K562 (cell line): ENCODE data around the gene CT45A1. TPM values are rescaled to one million over a fixed set of nuclear protein-coding genes. Genes with fewer than 3 reads are reported as not detected.

Experiments used
- ATF7 ChIP-seq: fragments of 450-650 bp; IDR thresholded peaks from 2 replicates; pipeline ENCODE4 v1.7.1; 2014; ENCODE audit warnings: mild to moderate bottlenecking, moderate library complexity
- CTBP1 ChIP-seq: fragments of 450-650 bp; IDR thresholded peaks from 2 replicates; pipeline ENCODE4 v1.6.1; 2016; ENCODE audit warnings: borderline replicate concordance
- DEAF1 ChIP-seq: fragments of 450-650 bp; formaldehyde crosslinking; IDR thresholded peaks from 2 replicates; pipeline ENCODE4 v1.4.0; 2020; ENCODE audit warnings: mild to moderate bottlenecking, moderate library complexity
- ELF1 ChIP-seq: fragments of 200-800 bp; sonication (Bioruptor generic); IDR thresholded peaks from 2 replicates; pipeline ENCODE4 v1.6.1; 2016; ENCODE audit warnings: missing genetic modification characterization, missing compliant biosample characterization
- HDAC2 ChIP-seq: fragments of 450-650 bp; IDR thresholded peaks from 2 replicates; pipeline ENCODE4 v1.6.1; 2016; ENCODE audit warnings: mild to moderate bottlenecking
- HMGXB4 ChIP-seq: sonication (generic); formaldehyde crosslinking; IDR thresholded peaks from 2 replicates; pipeline ENCODE4 v1.8.1; 2023; ENCODE audit warnings: mild to moderate bottlenecking, missing genetic modification reagents
- KDM1A ChIP-seq, 2 experiments: fragments of 450-650 bp; IDR thresholded peaks; 2 replicates each; pipeline ENCODE4 v1.6.1; 2016; ENCODE audit warnings: mild to moderate bottlenecking in 2 of 2
- KLF16 ChIP-seq: IDR thresholded peaks from 2 replicates; pipeline ENCODE4 v1.6.1; 2016; ENCODE audit warnings: antibody characterized with exemption
- L3MBTL2 ChIP-seq: fragments of 450-650 bp; IDR thresholded peaks from 2 replicates; pipeline ENCODE4 v1.6.1; 2016; ENCODE audit warnings: mild to moderate bottlenecking, moderate library complexity
- NR2C2 ChIP-seq, 2 experiments: fragments of 200-800 bp in 1 of 2; sonication (Bioruptor generic) in 1 of 2; sonication (generic) in 1 of 2; formaldehyde crosslinking in 1 of 2; IDR thresholded peaks; 2 replicates each; pipeline versions ENCODE4 v1.6.1 to v1.8.0; 2016 to 2022; ENCODE audit warnings: mild to moderate bottlenecking in 1 of 2, missing compliant biosample characterization in 1 of 2, missing genetic modification characterization in 1 of 2, missing genetic modification reagents in 1 of 2
- NR3C1 ChIP-seq: sonication (generic); formaldehyde crosslinking; IDR thresholded peaks from 2 replicates; pipeline ENCODE4 v1.8.1; 2022; ENCODE audit warnings: missing genetic modification reagents
- POLR2A ChIP-seq: fragments of 450-650 bp; conservative IDR thresholded peaks from 2 replicates; pipeline ENCODE4 v1.6.1; 2016
- RAD21 ChIP-seq, 2 experiments: fragments of 250-450 bp in 1 of 2; fragments of 450-650 bp in 1 of 2; sonication (Bioruptor Pico) in 1 of 2; formaldehyde crosslinking in 1 of 2; IDR thresholded peaks in 1 of 2; conservative IDR thresholded peaks in 1 of 2; 2 replicates each; pipeline versions ENCODE4 v1.4.0 to v1.8.0; 2020 to 2022; ENCODE audit warnings: mild to moderate bottlenecking in 2 of 2, moderate library complexity in 1 of 2
- RBM22 ChIP-seq: fragments of 200-400 bp; formaldehyde crosslinking; IDR thresholded peaks from 2 replicates; pipeline ENCODE4 v1.6.1; 2018; ENCODE audit warnings: low read length, low read depth; ENCODE audit not compliant: poor library complexity, severe bottlenecking
- RCOR1 ChIP-seq, 2 experiments: IDR thresholded peaks; 2 replicates each; pipeline ENCODE4 v1.6.1; 2012; ENCODE audit warnings: low read depth in 2 of 2, low read length in 2 of 2, borderline replicate concordance in 1 of 2, improper control_type of control experiment in 1 of 2
- SMC3 ChIP-seq: conservative IDR thresholded peaks from 2 replicates; pipeline ENCODE4 v1.6.1; 2011; ENCODE audit warnings: low read depth, low read length, improper control_type of control experiment; ENCODE audit not compliant: insufficient read depth
- SP1 ChIP-seq: sonication (generic); formaldehyde crosslinking; IDR thresholded peaks from 2 replicates; pipeline ENCODE4 v1.8.1; 2022; ENCODE audit warnings: mild to moderate bottlenecking, missing genetic modification reagents
- STAG1 ChIP-seq: sonication (generic); formaldehyde crosslinking; IDR thresholded peaks from 2 replicates; pipeline ENCODE4 v1.5.0; 2020; ENCODE audit warnings: missing genetic modification reagents, borderline replicate concordance
- TAF1 ChIP-seq: IDR thresholded peaks from 2 replicates; pipeline ENCODE4 v1.6.1; 2011; ENCODE audit warnings: mild to moderate bottlenecking, low read length, moderate library complexity; ENCODE audit not compliant: insufficient read depth, control insufficient read depth, severe bottlenecking; ENCODE audit errors: extremely low read depth
- TFAP4 ChIP-seq: sonication (generic); formaldehyde crosslinking; IDR thresholded peaks from 2 replicates; pipeline ENCODE4 v1.8.0; 2022; ENCODE audit warnings: missing genetic modification reagents, mild to moderate bottlenecking, moderate library complexity, borderline replicate concordance
- YY1 ChIP-seq, 3 experiments: IDR thresholded peaks; 2 replicates each; pipeline ENCODE4 v1.6.1; 2011; ENCODE audit warnings: low read length in 2 of 3, mild to moderate bottlenecking in 2 of 3, moderate library complexity in 2 of 3, borderline replicate concordance in 1 of 3, control low read depth in 1 of 3, low read depth in 1 of 3; ENCODE audit not compliant: insufficient read depth in 3 of 3, insufficient replicate concordance in 2 of 3, control insufficient read depth in 1 of 3, insufficient read length in 1 of 3; ENCODE audit errors: extremely low read depth in 1 of 3
- ZBTB7A ChIP-seq: IDR thresholded peaks from 2 replicates; pipeline ENCODE4 v1.6.1; 2011; ENCODE audit warnings: low read depth, mild to moderate bottlenecking, low read length, moderate library complexity, borderline replicate concordance; ENCODE audit not compliant: control insufficient read depth
- ZNF764 ChIP-seq: fragments of 250-450 bp; sonication (Bioruptor Pico); IDR thresholded peaks from 2 replicates; pipeline ENCODE4 v1.4.0; 2020; ENCODE audit warnings: low read depth, mild to moderate bottlenecking, moderate library complexity
- polyA plus RNA-seq, 8 experiments: library from polyadenylated mRNA; depleted of rRNA in 4 of 8; stranded (reverse) in 5 of 8; unstranded in 3 of 8; fragments of >200 nt; fragmentation: Nextera tagmentation in 2 of 8; fragmentation: Illumina TruSeq in 1 of 8; extraction: Ambion mirVana in 2 of 8; extraction: Trizol in 1 of 8; gene quantifications; 2 replicates each; pipeline versions ENCODE4 v1.2.1 to v1.2.3, GENCODE V29; 2011 to 2014; ENCODE audit warnings: inconsistent platforms in 1 of 8, missing spikeins in 1 of 8
- total RNA-seq, 7 experiments: library from RNA; depleted of rRNA in 6 of 7; stranded (reverse); fragments of >200 nt in 6 of 7; fragmentation: Illumina TruSeq in 2 of 7; extraction: Trizol in 2 of 7; gene quantifications; 2 replicates each; pipeline versions ENCODE4 v1.2.1 to v1.2.3, GENCODE V29; 2011 to 2021; ENCODE audit warnings: low replicate concordance in 1 of 7

CT45A1 gene
- total and polyA plus RNA-seq, 9 of the 15 experiments (the other 6 are each of a cell fraction or from before 2014, with no cell fraction given) = 0.66 to 5.7 (median 2.5) TPM

GRCh38 chrX:135740681-135741149, 27.3 kb downstream of the CT45A1 start (continued):
- peak; percentile 29; the same call in 1 of the 2 replicates for TF ChIP-seq TFAP4 (CRISPR knock-in tag)
- 0 out of 2 replicates have a peak, but pooled peaks have one; percentile 54 for TF ChIP-seq HDAC2
- 0 out of 4 replicates have a peak, but pooled peaks of 1 of the 2 experiments have one; percentile 38 for TF ChIP-seq RCOR1 (IDR thresholded peaks at IDR 0.05; ENCODE audit: borderline replicate concordance in 1 of 2, low read depth in 2 of 2, low read length in 2 of 2)
- 0 out of 2 replicates have a peak, but pooled peaks have one; percentile 11 for TF ChIP-seq ATF7
- no peak for TF ChIP-seq NR2C2 (CRISPR knock-in tag; IDR thresholded peaks at IDR 0.05)
- TF ChIP-seq NR2C2 (tag; IDR thresholded peaks at IDR 0.05) = peak; percentile 50
- TF ChIP-seq DEAF1 (CRISPR knock-in tag) = peak; percentile 20; the same call in 1 of the 2 replicates
- TF ChIP-seq RAD21 (CRISPR knock-in tag; conservative IDR thresholded peaks at IDR 0.05 in 1 of 2, IDR thresholded peaks at IDR 0.05 in 1 of 2) = peak; percentile 60 to 73
- TF ChIP-seq HMGXB4 (CRISPR knock-in tag) = peak; percentile 53; the same call in 1 of the 2 replicates
- TF ChIP-seq KDM1A (IDR thresholded peaks at IDR 0.05) = 0 out of 4 replicates have a peak, but pooled peaks of 1 of the 2 experiments have one; percentile 26
- peak in 2 of 3 experiments; percentile 46 to 83 for TF ChIP-seq YY1 (IDR thresholded peaks at IDR 0.05; ENCODE audit: borderline replicate concordance in 1 of 3, control insufficient read depth in 1 of 3, extremely low read depth in 1 of 3, insufficient read depth in 3 of 3, insufficient read length in 1 of 3, insufficient replicate concordance in 2 of 3, low read depth in 1 of 3, low read length in 2 of 3)
- peak; percentile 22 for TF ChIP-seq TAF1
- TF ChIP-seq STAG1 = peak; percentile 40; the same call in 1 of the 2 replicates
- TF ChIP-seq ZNF764 (CRISPR knock-in tag) = no peak
- TF ChIP-seq NR3C1 (CRISPR knock-in tag) = no peak
- TF ChIP-seq SP1 = no peak
- TF ChIP-seq RBM22 = no peak
- peak; percentile 83 for TF ChIP-seq ELF1 (tag)
- TF ChIP-seq SMC3 = peak; percentile 24; the same call in 1 of the 2 replicates
- TF ChIP-seq POLR2A = 0 out of 2 replicates have a peak, but pooled peaks have one; percentile 39
- TF ChIP-seq CTBP1 = peak; percentile 64; the same call in 1 of the 2 replicates
- peak; percentile 31; the same call in 1 of the 2 replicates for TF ChIP-seq ZBTB7A
- 0 out of 2 replicates have a peak, but pooled peaks have one; percentile 7 for TF ChIP-seq KLF16
- peak; percentile 44; the same call in 1 of the 2 replicates for TF ChIP-seq L3MBTL2
